NB4 (cell line): ENCODE measurements around the gene ARIH2.

Experiments used
- POLR2A ChIP-seq: IDR thresholded peaks from 2 replicates; pipeline ENCODE4 v1.6.1; 2011; ENCODE audit warnings: mild to moderate bottlenecking; ENCODE audit not compliant: insufficient read length; ENCODE audit errors: extremely low read depth
- TF ChIP-seq, protein P1 (sequence below): IDR thresholded peaks from one replicate; pipeline ENCODE4 v1.5.1; 2012; ENCODE audit warnings: low read depth, low read length

DNA sequence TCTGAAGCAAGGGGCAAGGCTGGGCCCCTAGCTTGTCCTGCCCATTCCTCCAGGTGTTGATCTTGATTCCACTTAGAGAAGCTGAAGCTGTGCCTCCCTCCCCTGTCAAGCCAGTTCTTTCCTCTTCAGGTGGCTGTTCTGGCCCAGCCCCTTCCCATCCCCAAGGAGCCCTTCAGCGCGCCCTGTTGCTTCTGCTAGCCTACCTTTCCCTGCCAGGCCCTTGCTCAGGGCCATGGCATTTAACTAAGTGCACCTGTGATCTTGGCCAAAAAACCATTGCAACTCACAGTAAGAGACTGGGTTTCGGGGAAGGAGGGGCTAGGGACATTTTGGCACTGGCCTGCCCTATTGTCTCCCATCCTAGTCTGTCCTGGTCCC lies 86.7 kb downstream of the ARIH2 start:
- TF ChIP-seq, protein P1, sequence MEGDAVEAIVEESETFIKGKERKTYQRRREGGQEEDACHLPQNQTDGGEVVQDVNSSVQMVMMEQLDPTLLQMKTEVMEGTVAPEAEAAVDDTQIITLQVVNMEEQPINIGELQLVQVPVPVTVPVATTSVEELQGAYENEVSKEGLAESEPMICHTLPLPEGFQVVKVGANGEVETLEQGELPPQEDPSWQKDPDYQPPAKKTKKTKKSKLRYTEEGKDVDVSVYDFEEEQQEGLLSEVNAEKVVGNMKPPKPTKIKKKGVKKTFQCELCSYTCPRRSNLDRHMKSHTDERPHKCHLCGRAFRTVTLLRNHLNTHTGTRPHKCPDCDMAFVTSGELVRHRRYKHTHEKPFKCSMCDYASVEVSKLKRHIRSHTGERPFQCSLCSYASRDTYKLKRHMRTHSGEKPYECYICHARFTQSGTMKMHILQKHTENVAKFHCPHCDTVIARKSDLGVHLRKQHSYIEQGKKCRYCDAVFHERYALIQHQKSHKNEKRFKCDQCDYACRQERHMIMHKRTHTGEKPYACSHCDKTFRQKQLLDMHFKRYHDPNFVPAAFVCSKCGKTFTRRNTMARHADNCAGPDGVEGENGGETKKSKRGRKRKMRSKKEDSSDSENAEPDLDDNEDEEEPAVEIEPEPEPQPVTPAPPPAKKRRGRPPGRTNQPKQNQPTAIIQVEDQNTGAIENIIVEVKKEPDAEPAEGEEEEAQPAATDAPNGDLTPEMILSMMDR: no peak
- no peak for TF ChIP-seq POLR2A
